ENCODE results near the gene DAZAP1.
A peak's percentile ranks its signal among the peaks of the same experiment; 100 is the strongest.

DAZAP1 gene

GRCh38 chr19:1468821-1469254 lies 61.5 kb downstream of the DAZAP1 start:
- Histone ChIP-seq H3K9ac (ENCODE audit: low read depth in 1 of 2, low read length in 2 of 2) (no peak overlapping the region), H3K9me3 (ENCODE audit: control insufficient read depth in 1 of 2, low read length in 2 of 2) (no peaks in the 10 kb centered on the region), H3K36me3 (ENCODE audit: control insufficient read depth in 1 of 2, insufficient read depth in 2 of 2, low read length in 2 of 2) (no peaks in the 10 kb centered on the region), H3K27me3 (ENCODE audit: control insufficient read depth in 1 of 2, insufficient read depth in 2 of 2, low read length in 2 of 2) (peaks cover 48 to 58% of the 10 kb centered on the region in 2 donors), H3K4me1 (ENCODE audit: control insufficient read depth in 1 of 2, insufficient read depth in 2 of 2, low read length in 2 of 2) (peaks cover 19 to 33% of the 10 kb centered on the region in 2 donors), H3K27ac (ENCODE audit: low read depth, low read length) (no peak overlapping the region), H3K4me3 (ENCODE audit: low read depth in 1 of 2, low read length in 2 of 2) (no peak overlapping the region)

- H3K27ac ChIP-seq (ENCODE audit: low read depth, low read length): no peak overlapping the region
- H3K36me3 ChIP-seq (ENCODE audit: control insufficient read depth in 1 of 2, insufficient read depth in 2 of 2, low read length in 2 of 2): no peaks in the 10 kb centered on the region
- H3K4me1 ChIP-seq (ENCODE audit: control insufficient read depth in 1 of 2, insufficient read depth in 2 of 2, low read length in 2 of 2): peaks cover 19 to 33% of the 10 kb centered on the region in 2 donors
- H3K9me3 ChIP-seq (ENCODE audit: control insufficient read depth in 1 of 2, low read length in 2 of 2): no peaks in the 10 kb centered on the region
- no peak overlapping the region for H3K9ac ChIP-seq (ENCODE audit: low read depth in 1 of 2, low read length in 2 of 2)
- H3K27me3 ChIP-seq (ENCODE audit: control insufficient read depth in 1 of 2, insufficient read depth in 2 of 2, low read length in 2 of 2): peaks cover 48 to 58% of the 10 kb centered on the region in 2 donors
- peak overlapping the region in 1 of 2 donors; percentile 50 for H3K4me3 ChIP-seq (ENCODE audit: low read depth in 1 of 2, low read length in 2 of 2)
These were observed 62.1 kb downstream of the DAZAP1 start for GRCh38 chr19:1469255-1470054.

- Histone ChIP-seq H3K27ac (ENCODE audit: low read depth, low read length) (no peak overlapping the region), H3K4me1 (ENCODE audit: control insufficient read depth in 1 of 2, insufficient read depth in 2 of 2, low read length in 2 of 2) (peaks cover 19 to 33% of the 10 kb centered on the region in 2 donors), H3K9me3 (ENCODE audit: control insufficient read depth in 1 of 2, low read length in 2 of 2) (no peaks in the 10 kb centered on the region), H3K36me3 (ENCODE audit: control insufficient read depth in 1 of 2, insufficient read depth in 2 of 2, low read length in 2 of 2) (no peaks in the 10 kb centered on the region), H3K4me3 (ENCODE audit: low read depth in 1 of 2, low read length in 2 of 2) (peak overlapping the region; percentile 50 to 60), H3K9ac (ENCODE audit: low read depth in 1 of 2, low read length in 2 of 2) (no peak overlapping the region), H3K27me3 (ENCODE audit: control insufficient read depth in 1 of 2, insufficient read depth in 2 of 2, low read length in 2 of 2) (peaks cover 48 to 58% of the 10 kb centered on the region in 2 donors)
These were observed 62.6 kb downstream of the DAZAP1 start for GRCh38 chr19:1470055-1470304.

GRCh38 chr19:1470305-1471009 lies 63.1 kb downstream of the DAZAP1 start:
- Histone ChIP-seq H3K9me3 (ENCODE audit: control insufficient read depth in 1 of 2, low read length in 2 of 2) (no peaks in the 10 kb centered on the region), H3K27me3 (ENCODE audit: control insufficient read depth in 1 of 2, insufficient read depth in 2 of 2, low read length in 2 of 2) (peaks cover 48 to 58% of the 10 kb centered on the region in 2 donors), H3K9ac (ENCODE audit: low read depth in 1 of 2, low read length in 2 of 2) (no peak overlapping the region), H3K4me3 (ENCODE audit: low read depth in 1 of 2, low read length in 2 of 2) (peak overlapping the region; percentile 50 to 60), H3K27ac (ENCODE audit: low read depth, low read length) (no peak overlapping the region), H3K4me1 (ENCODE audit: control insufficient read depth in 1 of 2, insufficient read depth in 2 of 2, low read length in 2 of 2) (peaks cover 19 to 32% of the 10 kb centered on the region in 2 donors), H3K36me3 (ENCODE audit: control insufficient read depth in 1 of 2, insufficient read depth in 2 of 2, low read length in 2 of 2) (no peaks in the 10 kb centered on the region)

DNA sequence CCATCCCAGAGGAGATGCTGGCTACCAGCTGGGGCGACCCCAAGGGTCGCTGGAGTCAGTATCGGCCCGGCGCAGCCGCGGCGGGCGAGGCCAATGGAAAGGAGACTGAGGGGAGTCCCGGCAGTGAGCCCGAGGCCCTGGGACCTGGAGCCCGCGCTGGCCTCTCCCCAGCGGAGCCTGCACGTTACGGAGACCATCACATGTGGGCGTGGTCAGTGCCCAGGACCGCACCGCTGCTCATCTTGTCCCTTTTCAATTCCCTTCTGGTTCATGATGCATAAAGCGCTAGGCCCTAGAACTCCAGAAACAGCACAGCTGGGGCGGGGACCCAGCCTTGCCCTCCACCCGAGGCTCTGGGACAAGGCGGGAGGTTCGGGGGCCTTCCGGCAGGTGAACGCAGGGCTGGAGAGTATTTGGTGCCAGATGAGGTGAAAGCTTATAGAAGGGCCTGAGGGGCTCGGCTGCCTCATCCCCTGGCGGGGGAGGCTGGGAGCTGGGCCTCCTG lies 63.7 kb downstream of the DAZAP1 start:
- no peaks in the 10 kb centered on the region for H3K9me3 ChIP-seq (ENCODE audit: control insufficient read depth in 1 of 2, low read length in 2 of 2)
- peaks cover 48 to 58% of the 10 kb centered on the region in 2 donors for H3K27me3 ChIP-seq (ENCODE audit: control insufficient read depth in 1 of 2, insufficient read depth in 2 of 2, low read length in 2 of 2)
- no peak overlapping the region for H3K9ac ChIP-seq (ENCODE audit: low read depth in 1 of 2, low read length in 2 of 2)
- peaks cover 2 to 6% of the 10 kb centered on the region in 2 donors for H3K36me3 ChIP-seq (ENCODE audit: control insufficient read depth in 1 of 2, insufficient read depth in 2 of 2, low read length in 2 of 2)
- H3K4me3 ChIP-seq (ENCODE audit: low read depth in 1 of 2, low read length in 2 of 2): peak overlapping the region; percentile 50 to 60
- peaks cover 19 to 30% of the 10 kb centered on the region in 2 donors for H3K4me1 ChIP-seq (ENCODE audit: control insufficient read depth in 1 of 2, insufficient read depth in 2 of 2, low read length in 2 of 2)
- no peak overlapping the region for H3K27ac ChIP-seq (ENCODE audit: low read depth, low read length)

GRCh38 chr19:1471515-1472160 lies 64.3 kb downstream of the DAZAP1 start:
- H3K27me3 ChIP-seq (ENCODE audit: control insufficient read depth in 1 of 2, insufficient read depth in 2 of 2, low read length in 2 of 2): peaks cover 43 to 55% of the 10 kb centered on the region in 2 donors

GRCh38 chr19:1472231-1473084 lies 65.1 kb downstream of the DAZAP1 start:
- no peaks in the 10 kb centered on the region for H3K9me3 ChIP-seq (ENCODE audit: control insufficient read depth in 1 of 2, low read length in 2 of 2)
- H3K9ac ChIP-seq (ENCODE audit: low read depth in 1 of 2, low read length in 2 of 2): no peak overlapping the region
- H3K4me3 ChIP-seq (ENCODE audit: low read depth in 1 of 2, low read length in 2 of 2): no peak overlapping the region
- H3K27ac ChIP-seq (ENCODE audit: low read depth, low read length): no peak overlapping the region
- H3K36me3 ChIP-seq (ENCODE audit: control insufficient read depth in 1 of 2, insufficient read depth in 2 of 2, low read length in 2 of 2): peaks cover 9 to 11% of the 10 kb centered on the region in 2 donors
- H3K27me3 ChIP-seq (ENCODE audit: control insufficient read depth in 1 of 2, insufficient read depth in 2 of 2, low read length in 2 of 2): peaks cover 39 to 47% of the 10 kb centered on the region in 2 donors
- peaks cover 19 to 30% of the 10 kb centered on the region in 2 donors for H3K4me1 ChIP-seq (ENCODE audit: control insufficient read depth in 1 of 2, insufficient read depth in 2 of 2, low read length in 2 of 2)

More at GRCh38 chr19:1471515-1472160, 64.3 kb downstream of the DAZAP1 start:
- H3K9ac ChIP-seq (ENCODE audit: low read depth in 1 of 2, low read length in 2 of 2): no peak overlapping the region
- no peak overlapping the region for H3K4me3 ChIP-seq (ENCODE audit: low read depth in 1 of 2, low read length in 2 of 2)
- H3K36me3 ChIP-seq (ENCODE audit: control insufficient read depth in 1 of 2, insufficient read depth in 2 of 2, low read length in 2 of 2): peaks cover 8% of the 10 kb centered on the region in 2 donors
- peaks cover 19 to 30% of the 10 kb centered on the region in 2 donors for H3K4me1 ChIP-seq (ENCODE audit: control insufficient read depth in 1 of 2, insufficient read depth in 2 of 2, low read length in 2 of 2)
- H3K27ac ChIP-seq (ENCODE audit: low read depth, low read length): no peak overlapping the region
- H3K9me3 ChIP-seq (ENCODE audit: control insufficient read depth in 1 of 2, low read length in 2 of 2): no peaks in the 10 kb centered on the region

DNA sequence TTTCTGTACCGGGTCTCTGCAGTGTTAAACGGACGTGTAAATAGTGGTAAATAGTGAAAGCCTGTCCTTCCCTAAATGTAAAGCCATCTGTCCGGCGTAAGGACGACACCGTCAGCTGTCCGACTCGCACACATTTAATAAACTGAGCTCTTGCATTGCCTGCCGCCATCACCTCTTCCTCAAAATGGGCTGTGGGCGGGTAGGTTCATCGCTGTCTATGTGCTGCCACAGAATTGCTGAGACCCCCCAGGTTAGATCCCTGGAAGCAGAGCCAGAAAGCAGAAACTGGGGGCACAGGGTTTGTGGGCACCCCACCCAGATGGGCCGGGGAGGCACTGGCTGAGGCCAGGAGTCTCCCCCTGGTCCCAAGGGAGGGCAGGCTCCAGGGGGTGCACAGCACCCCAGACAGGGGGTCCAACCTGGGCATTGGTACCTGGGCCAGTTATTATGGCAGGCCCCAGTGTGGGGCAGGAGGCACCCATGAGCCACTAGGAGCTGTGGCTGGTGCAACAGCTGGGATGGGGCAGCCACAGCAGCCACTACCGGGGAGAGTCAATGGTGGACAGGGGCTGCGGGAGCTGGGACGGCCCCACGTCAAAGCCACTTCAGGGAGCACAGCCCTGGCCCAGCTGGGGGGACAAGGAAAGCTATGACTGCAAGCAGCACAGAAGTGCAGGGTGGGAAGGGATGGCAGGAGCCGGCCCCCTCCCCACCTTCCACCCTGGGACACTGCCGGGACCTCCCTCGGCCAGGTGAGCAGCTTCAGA lies 65.9 kb downstream of the DAZAP1 start:
- H3K4me3 ChIP-seq (ENCODE audit: low read depth in 1 of 2, low read length in 2 of 2): no peak overlapping the region
- no peak overlapping the region for H3K27ac ChIP-seq (ENCODE audit: low read depth, low read length)
- peaks cover 37 to 39% of the 10 kb centered on the region in 2 donors for H3K27me3 ChIP-seq (ENCODE audit: control insufficient read depth in 1 of 2, insufficient read depth in 2 of 2, low read length in 2 of 2)
- peaks cover 19 to 32% of the 10 kb centered on the region in 2 donors for H3K4me1 ChIP-seq (ENCODE audit: control insufficient read depth in 1 of 2, insufficient read depth in 2 of 2, low read length in 2 of 2)
- no peaks in the 10 kb centered on the region for H3K9me3 ChIP-seq (ENCODE audit: control insufficient read depth in 1 of 2, low read length in 2 of 2)
- H3K36me3 ChIP-seq (ENCODE audit: control insufficient read depth in 1 of 2, insufficient read depth in 2 of 2, low read length in 2 of 2): peaks cover 9 to 12% of the 10 kb centered on the region in 2 donors
- H3K9ac ChIP-seq (ENCODE audit: low read depth in 1 of 2, low read length in 2 of 2): no peak overlapping the region
